ENCODE data around the gene SAFB2.

The SAFB2 gene

GRCh38 chr19:5579286-5579685 lies 43.3 kb downstream of the SAFB2 start:
- in situ Hi-C loops (cut with MboI; ENCODE audit: low sequenced_read_pairs, unreplicated experiment), result no loop called here
- TF ChIP-seq, protein P1, sequence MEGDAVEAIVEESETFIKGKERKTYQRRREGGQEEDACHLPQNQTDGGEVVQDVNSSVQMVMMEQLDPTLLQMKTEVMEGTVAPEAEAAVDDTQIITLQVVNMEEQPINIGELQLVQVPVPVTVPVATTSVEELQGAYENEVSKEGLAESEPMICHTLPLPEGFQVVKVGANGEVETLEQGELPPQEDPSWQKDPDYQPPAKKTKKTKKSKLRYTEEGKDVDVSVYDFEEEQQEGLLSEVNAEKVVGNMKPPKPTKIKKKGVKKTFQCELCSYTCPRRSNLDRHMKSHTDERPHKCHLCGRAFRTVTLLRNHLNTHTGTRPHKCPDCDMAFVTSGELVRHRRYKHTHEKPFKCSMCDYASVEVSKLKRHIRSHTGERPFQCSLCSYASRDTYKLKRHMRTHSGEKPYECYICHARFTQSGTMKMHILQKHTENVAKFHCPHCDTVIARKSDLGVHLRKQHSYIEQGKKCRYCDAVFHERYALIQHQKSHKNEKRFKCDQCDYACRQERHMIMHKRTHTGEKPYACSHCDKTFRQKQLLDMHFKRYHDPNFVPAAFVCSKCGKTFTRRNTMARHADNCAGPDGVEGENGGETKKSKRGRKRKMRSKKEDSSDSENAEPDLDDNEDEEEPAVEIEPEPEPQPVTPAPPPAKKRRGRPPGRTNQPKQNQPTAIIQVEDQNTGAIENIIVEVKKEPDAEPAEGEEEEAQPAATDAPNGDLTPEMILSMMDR (IDR thresholded peaks at IDR 0.05; ENCODE audit: borderline replicate concordance, control extremely low read depth, extremely low read depth, insufficient read depth, missing control alignments), result no peak
- no peak for DNase-seq (ENCODE audit: low spot score)

- TF ChIP-seq, protein P1 (IDR thresholded peaks at IDR 0.05; ENCODE audit: borderline replicate concordance, control extremely low read depth, extremely low read depth, insufficient read depth, missing control alignments), result peak; percentile 94
- in situ Hi-C loops (cut with MboI; ENCODE audit: low sequenced_read_pairs, unreplicated experiment), result no loop called here
- DNase-seq (ENCODE audit: low spot score), result peak; percentile 93
Observed at GRCh38 chr19:5578097-5578846, 44.3 kb downstream of the SAFB2 start.

DNA sequence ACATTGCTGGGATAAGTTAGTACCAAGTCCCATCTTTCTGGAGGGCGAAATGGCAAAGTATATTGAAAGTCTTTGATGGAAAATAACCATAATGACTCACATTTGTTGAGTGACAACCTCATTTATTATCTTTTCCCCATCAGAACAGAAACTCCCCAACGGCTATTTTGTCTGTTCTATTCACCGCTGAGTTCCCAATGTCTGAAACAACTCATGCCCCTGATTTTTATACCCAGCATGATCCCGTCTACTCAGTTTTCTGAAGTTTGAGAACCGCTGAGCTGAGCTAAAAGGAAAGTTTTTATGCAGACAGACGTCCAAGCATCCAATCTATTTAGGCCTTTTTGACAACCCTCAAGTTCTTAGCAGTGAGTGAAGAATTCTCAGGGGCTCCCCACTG lies 47.0 kb downstream of the SAFB2 start:
- in situ Hi-C loops (cut with MboI; ENCODE audit: low sequenced_read_pairs, unreplicated experiment), result no loop called here
- TF ChIP-seq, protein P1 (IDR thresholded peaks at IDR 0.05; ENCODE audit: borderline replicate concordance, control extremely low read depth, extremely low read depth, insufficient read depth, missing control alignments), result no peak
- DNase-seq (ENCODE audit: low spot score), result no peak

DNA sequence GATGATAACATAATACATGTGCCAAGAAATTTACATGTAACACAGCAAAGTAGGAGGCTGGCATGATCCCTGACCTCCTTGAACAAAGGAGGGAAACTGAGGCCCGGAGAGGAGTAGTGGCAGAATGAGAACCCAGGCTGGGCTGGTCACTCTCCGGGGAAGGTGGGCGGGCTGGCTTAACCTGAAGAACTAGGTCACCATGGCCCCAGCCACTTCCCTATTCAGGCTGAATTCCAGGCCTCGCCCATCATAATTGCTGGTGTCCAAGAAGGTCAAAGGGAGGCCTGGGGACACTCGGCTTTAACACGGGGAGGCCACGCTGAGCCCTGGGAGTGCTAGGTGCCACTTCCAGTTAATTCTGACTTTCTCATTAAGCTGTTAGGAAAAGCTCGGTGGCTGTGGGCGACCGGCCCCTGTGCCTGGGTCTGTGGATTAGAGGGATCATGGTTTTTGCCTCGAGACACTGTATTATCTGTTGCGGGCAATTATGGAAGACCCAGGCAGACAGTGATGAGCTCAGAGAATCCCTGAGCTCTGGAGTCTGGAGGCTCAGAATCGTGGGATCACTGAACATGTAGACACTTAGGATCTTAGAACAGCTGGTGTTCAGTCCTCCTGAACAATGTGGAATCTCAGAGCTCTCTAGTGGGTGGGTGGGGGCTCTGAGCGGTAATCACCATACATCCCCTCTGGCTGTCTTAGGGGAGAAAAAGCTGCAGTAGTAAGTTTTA lies 49.9 kb downstream of the SAFB2 start:
- TF ChIP-seq, protein P1 (IDR thresholded peaks at IDR 0.05; ENCODE audit: borderline replicate concordance, control extremely low read depth, extremely low read depth, insufficient read depth, missing control alignments), result no peak
- in situ Hi-C loops (cut with MboI; ENCODE audit: low sequenced_read_pairs, unreplicated experiment), result no loop called here
- no peak for DNase-seq (ENCODE audit: low spot score)

- no peak for DNase-seq (ENCODE audit: low spot score)
- in situ Hi-C loops (cut with MboI; ENCODE audit: low sequenced_read_pairs, unreplicated experiment), result no loop called here
- TF ChIP-seq, protein P1 (IDR thresholded peaks at IDR 0.05; ENCODE audit: borderline replicate concordance, control extremely low read depth, extremely low read depth, insufficient read depth, missing control alignments), result no peak
Observed at GRCh38 chr19:5571777-5572176, 50.8 kb downstream of the SAFB2 start.

- in situ Hi-C loops (cut with MboI; ENCODE audit: low sequenced_read_pairs, unreplicated experiment), result no loop called here
- TF ChIP-seq, protein P1 (IDR thresholded peaks at IDR 0.05; ENCODE audit: borderline replicate concordance, control extremely low read depth, extremely low read depth, insufficient read depth, missing control alignments), result no peak
- DNase-seq (ENCODE audit: low spot score), result no peak
Observed at GRCh38 chr19:5567970-5568407, 54.6 kb downstream of the SAFB2 start.
